Ascending aorta (tissue), 2 donors: ENCODE measurements around the gene SHROOM2. TPM values are rescaled to one million over a fixed set of nuclear protein-coding genes. Genes with fewer than 3 reads are reported as not detected.

Experiments
- DNase-seq, 2 donors: peaks; one replicate each; pipeline ENCODE4 v3.0.0-alpha.2; 2019; ENCODE audit warnings: low spot score in 2 of 2
- H3K27ac ChIP-seq, 2 donors: fragments of 200-600 bp; sonication (generic); one replicate each; pipeline ENCODE4 v1.5.1; 2016 to 2017; ENCODE audit warnings: mild to moderate bottlenecking in 1 of 2
- H3K27me3 ChIP-seq: fragments of 200-600 bp; sonication (generic); one replicate; pipeline ENCODE4 v1.5.1; 2017
- H3K36me3 ChIP-seq, 2 donors: fragments of 200-600 bp; sonication (generic); one replicate each; pipeline ENCODE4 v1.5.1; 2016
- H3K4me1 ChIP-seq, 2 donors: fragments of 200-600 bp; sonication (generic); one replicate each; pipeline ENCODE4 v1.5.1; 2016 to 2017; ENCODE audit warnings: mild to moderate bottlenecking in 1 of 2
- H3K4me3 ChIP-seq, 2 donors: fragments of 200-600 bp; sonication (generic); one replicate each; pipeline ENCODE4 v1.5.1; 2016 to 2017; ENCODE audit warnings: mild to moderate bottlenecking in 1 of 2
- H3K9me3 ChIP-seq, 2 donors: fragments of 200-600 bp; sonication (generic); one replicate each; pipeline ENCODE4 v1.5.1; 2016
- CTCF ChIP-seq, 3 experiments: fragments of 200-600 bp in 2 of 3; fragments of 450-650 bp in 1 of 3; sonication (generic) in 2 of 3; IDR thresholded peaks; one replicate each; pipeline ENCODE4 v1.5.1; 2016 to 2019; ENCODE audit warnings: antibody characterized with exemption in 3 of 3, mild to moderate bottlenecking in 1 of 3, moderate library complexity in 1 of 3
- intact Hi-C: fragments of 100-400 bp; cut with DNase I; formaldehyde crosslinking; loops from one replicate; pipeline ENCODE4 v1.15.1; 2023
- total RNA-seq: library from RNA; depleted of rRNA; stranded (reverse); fragments of >200 nt; gene quantifications from one replicate; pipeline ENCODE4 v1.1.0, GENCODE V29; 2016

Gene SHROOM2
- total RNA-seq, 1 donor from 2014 or later = 7.5 TPM

DNA sequence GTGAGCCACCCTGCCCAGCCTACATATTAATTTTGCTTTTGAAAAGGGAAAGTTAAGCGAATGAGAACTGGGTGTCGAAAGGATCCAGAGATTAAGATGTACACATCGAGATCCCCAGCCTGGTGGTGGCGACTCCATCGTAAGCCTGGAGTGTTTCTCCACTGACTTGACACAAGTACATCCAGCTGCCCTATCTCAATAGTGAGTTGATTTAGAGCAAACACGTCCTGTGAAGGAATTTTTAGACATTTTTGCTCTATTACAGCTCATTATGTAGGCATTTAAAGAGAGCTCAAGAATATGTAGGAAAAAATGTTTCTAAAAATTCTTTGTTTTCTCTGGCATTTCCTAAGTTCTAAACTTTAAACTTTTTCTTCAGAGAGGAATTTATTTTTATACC, 169.3 kb downstream of the SHROOM2 start:
- no peak for DNase-seq
- Histone ChIP-seq H3K27ac (no peak overlapping the region), H3K27me3 (no peaks in the 10 kb centered on the region), H3K9me3 (no peaks in the 10 kb centered on the region), H3K36me3 (no peaks in the 10 kb centered on the region), H3K4me3 (no peak overlapping the region), H3K4me1 (no peaks in the 10 kb centered on the region)
- no peak for TF ChIP-seq CTCF (IDR thresholded peaks at IDR 0.05)
- intact Hi-C loops = no loop called here

DNA sequence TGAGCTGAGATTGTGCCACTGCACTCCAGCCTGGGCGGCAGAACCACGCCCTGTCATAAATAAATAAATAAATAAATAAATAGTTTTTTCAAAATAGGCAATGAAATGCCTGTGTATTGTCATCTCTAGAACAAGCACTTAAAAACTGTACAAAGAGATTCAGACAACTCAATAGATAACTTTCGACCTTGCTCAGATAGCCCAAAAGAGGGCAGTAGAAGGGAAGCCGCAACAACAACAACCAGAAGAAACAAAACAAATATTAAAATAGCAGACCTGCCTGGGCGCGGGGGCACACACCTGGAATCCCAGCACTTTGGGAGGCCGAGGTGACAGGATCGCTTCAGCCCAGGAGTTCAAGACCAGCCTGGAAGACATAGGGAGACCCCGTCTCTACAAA, 171.5 kb downstream of the SHROOM2 start:
- no peak overlapping the region for H3K4me3 ChIP-seq
- no peaks in the 10 kb centered on the region for H3K9me3 ChIP-seq
- no peaks in the 10 kb centered on the region for H3K27me3 ChIP-seq
- no peak for TF ChIP-seq CTCF (IDR thresholded peaks at IDR 0.05)
- no peaks in the 10 kb centered on the region for H3K4me1 ChIP-seq
- no peak for DNase-seq
- H3K27ac ChIP-seq = no peak overlapping the region
- intact Hi-C loops = no loop called here
- no peaks in the 10 kb centered on the region for H3K36me3 ChIP-seq

GRCh38 chrX:9958183-9958582, 172.0 kb downstream of the SHROOM2 start:
- intact Hi-C loops = no loop called here
- Histone ChIP-seq H3K9me3 (no peaks in the 10 kb centered on the region), H3K27ac (no peak overlapping the region), H3K36me3 (no peaks in the 10 kb centered on the region), H3K4me1 (no peaks in the 10 kb centered on the region), H3K4me3 (no peak overlapping the region), H3K27me3 (no peaks in the 10 kb centered on the region)
- no peak for DNase-seq
- no peak for TF ChIP-seq CTCF (IDR thresholded peaks at IDR 0.05)

DNA sequence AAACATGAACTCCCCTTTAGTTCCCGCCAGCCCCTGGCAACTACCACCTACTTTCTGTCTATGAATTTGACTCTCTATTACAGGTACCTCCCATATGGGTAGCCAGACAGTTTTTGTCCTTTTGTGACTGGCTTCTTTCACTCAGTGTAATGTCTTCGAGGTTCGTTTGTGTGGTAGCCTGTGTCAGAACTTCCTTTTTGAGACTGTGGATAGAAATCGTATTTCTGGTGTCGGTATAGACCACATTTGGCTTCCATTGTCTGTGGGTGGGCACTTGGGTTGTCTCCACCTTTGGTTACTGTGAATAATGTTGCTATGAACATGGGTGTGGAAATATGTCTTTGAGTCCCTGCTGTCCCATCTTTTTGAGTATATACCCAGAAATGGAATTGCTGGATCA, 175.5 kb downstream of the SHROOM2 start:
- Histone ChIP-seq H3K36me3 (no peaks in the 10 kb centered on the region), H3K27ac (no peak overlapping the region), H3K27me3 (no peaks in the 10 kb centered on the region), H3K4me3 (no peak overlapping the region), H3K9me3 (no peaks in the 10 kb centered on the region), H3K4me1 (no peaks in the 10 kb centered on the region)
- no peak for DNase-seq
- intact Hi-C loops = no loop called here
- TF ChIP-seq CTCF (IDR thresholded peaks at IDR 0.05) = no peak

GRCh38 chrX:9966775-9967408, 180.7 kb downstream of the SHROOM2 start, which contains the start of gene CLDN34:
Gene CLDN34 (plus strand): TSS chrX:9967358. CDS start chrX:9967358, 0 bp downstream.
- no peak for TF ChIP-seq CTCF (IDR thresholded peaks at IDR 0.05)
- Histone ChIP-seq H3K9me3 (no peaks in the 10 kb centered on the region), H3K27ac (no peak within 1 kb of the TSS), H3K36me3 (no peaks in the 10 kb centered on the region), H3K4me1 (no peaks in the 10 kb centered on the region), H3K27me3 (no peaks in the 10 kb centered on the region), H3K4me3 (no peak within 1 kb of the TSS)
- no peak for DNase-seq
- intact Hi-C loops = no loop called here

- Histone ChIP-seq H3K4me1 (no peaks in the 10 kb centered on the region), H3K27me3 (no peaks in the 10 kb centered on the region), H3K9me3 (peaks cover 0 to 6% of the 10 kb centered on the region in 2 donors), H3K4me3 (no peak overlapping the region), H3K27ac (no peak overlapping the region), H3K36me3 (no peaks in the 10 kb centered on the region)
- DNase-seq = no peak
- intact Hi-C loops = no loop called here
- no peak for TF ChIP-seq CTCF (IDR thresholded peaks at IDR 0.05)
These were observed 191.4 kb downstream of the SHROOM2 start for GRCh38 chrX:9977635-9978034.
